Activated CD8-positive, alpha-beta memory T cell treated with anti-CD3 and anti-CD28 coated beads for 1 hour (primary cell): ENCODE data around the gene LCE6A.

ENCODE experiments used
- DNase-seq, 2 donors: peaks; one replicate each; pipeline ENCODE4 v3.0.0-alpha.2; 2020; ENCODE audit warnings: low read depth in 1 of 2; ENCODE audit errors: extremely low read depth in 1 of 2

Gene LCE6A

GRCh38 chr1:152871731-152872126 lies 29.1 kb downstream of the LCE6A start:
- no peak for DNase-seq

GRCh38 chr1:152873495-152873894 lies 30.8 kb downstream of the LCE6A start:
- no peak for DNase-seq

- no peak for DNase-seq
Observed at GRCh38 chr1:152876827-152877226, 34.2 kb downstream of the LCE6A start.

- no peak for DNase-seq
Observed at GRCh38 chr1:152878042-152878441, 35.4 kb downstream of the LCE6A start, which contains the start of gene SMCP. Gene SMCP (plus strand): TSS chr1:152878322. CDS start chr1:152884423, 6,101 bp downstream.

DNA sequence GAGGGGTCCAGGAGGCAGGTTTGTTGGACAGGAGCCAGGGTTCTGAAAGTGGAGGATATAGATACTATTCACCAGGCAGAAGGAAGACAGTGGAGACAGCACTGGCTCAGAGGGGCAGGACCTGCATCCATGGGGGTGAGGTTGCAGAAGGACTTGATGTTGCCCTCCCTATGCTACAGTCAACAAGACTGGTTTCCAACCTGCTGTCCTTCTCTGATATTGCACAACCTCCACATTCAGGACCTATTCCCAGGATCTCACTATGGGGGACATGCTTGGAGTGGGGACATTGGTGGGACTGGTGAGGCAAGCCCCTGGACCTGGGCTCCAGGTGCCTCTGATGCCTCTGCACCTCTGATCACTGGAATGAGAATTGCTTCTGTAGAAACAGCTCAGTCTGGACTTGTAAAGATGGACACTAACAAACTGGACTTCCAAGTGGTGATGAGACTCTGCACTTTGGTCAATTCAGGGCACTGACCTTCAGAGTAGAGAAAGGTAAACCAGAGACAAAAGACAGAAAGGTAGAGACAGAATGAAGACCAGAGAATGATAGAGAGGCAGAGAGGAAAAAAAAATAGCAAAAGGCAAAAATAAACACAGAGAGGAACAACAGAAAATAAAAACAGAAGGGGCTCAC lies 37.0 kb downstream of the LCE6A start:
- DNase-seq, result no peak

DNA sequence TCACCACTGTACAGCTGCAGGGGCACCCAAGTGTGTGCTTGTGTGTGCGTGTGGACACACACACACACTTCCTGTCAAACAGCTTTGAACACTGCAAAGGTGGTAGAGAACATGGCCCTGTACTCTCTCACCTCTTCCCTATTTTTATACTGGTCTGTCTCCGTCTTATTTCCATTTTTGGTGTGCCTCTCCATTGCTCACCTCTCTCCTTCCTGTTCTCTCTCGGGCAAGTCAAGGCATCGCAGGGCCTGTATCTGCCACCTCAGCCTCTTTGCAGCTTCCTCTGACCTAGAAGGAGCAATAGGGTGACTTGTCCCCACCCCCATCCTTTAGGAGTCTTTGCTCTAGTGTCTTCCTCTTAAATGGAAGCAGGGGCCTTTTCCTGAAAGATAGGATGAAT lies 37.7 kb downstream of the LCE6A start:
- DNase-seq, result no peak

DNA sequence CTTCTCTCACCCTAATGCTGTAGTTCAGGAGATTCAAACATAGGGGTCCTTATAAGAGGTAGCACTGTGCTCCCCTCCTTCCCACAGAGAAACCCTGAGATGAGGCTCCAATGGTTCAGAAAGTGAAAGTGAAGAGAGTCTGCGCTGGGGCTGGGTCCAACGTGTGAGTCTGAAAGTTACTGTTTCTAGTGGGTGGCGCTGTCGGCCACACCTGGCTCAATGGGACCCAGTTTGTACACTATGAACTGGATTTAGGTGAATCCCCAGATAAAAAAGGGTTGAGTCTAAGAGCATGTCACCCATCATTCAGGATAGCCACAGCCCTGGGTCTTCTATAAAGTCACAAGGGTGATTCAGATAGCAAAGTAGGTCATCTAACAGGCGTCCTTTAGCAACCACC lies 38.3 kb downstream of the LCE6A start:
- no peak for DNase-seq

GRCh38 chr1:152884085-152884484 lies 41.4 kb downstream of the LCE6A start:
- no peak for DNase-seq

- DNase-seq, result no peak
Observed at GRCh38 chr1:152884506-152884905, 41.9 kb downstream of the LCE6A start.

DNA sequence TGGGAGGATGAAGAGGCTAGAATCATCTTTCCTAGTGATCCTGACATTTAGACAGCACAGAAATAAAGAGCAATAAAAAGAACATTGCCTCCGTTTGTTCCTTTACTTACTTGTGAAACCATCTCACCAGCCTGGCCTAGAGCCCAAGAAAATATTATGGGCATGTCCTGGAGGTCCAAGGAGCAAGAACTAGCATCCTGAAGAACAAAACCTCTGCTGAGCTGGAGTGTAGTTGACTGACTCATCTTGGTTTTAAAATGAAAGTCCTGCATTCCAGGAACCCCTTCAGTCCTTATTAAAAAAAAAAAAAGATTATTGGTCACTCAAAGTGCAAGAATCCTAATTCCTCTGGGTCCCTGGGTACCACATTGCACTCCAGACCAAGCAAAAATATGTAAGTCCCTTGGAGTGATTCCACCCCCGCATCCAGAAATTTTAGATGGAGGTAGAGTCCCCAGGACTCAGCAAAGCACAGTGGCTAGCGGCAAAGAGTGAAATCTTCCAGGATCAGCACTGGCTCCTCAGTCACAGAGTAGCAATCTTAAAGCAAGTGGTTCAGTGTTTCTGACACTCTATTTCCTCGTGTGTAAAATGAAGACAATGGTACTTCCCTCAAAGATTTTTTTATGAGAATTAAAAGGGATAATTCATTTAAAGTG lies 42.4 kb downstream of the LCE6A start:
- no peak for DNase-seq

DNA sequence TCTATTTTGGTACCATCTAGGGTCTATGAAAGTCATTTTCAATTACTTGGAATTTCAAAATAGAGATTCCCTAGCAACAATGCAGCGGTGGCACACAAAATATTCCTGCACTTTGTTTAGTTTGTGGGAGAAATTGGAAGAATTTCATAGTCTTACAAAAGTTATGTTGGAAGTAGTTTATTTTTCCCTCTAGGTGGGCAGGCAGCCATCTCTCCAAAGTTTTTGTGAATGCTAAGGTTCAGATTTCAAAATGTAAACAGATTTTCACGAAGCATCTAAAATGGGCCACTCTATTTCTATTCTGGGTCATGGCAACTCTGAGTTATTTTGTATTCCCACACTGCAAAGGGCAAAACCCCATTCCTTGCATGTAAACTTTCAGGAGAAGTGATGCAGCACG lies 43.4 kb downstream of the LCE6A start:
- no peak for DNase-seq

- DNase-seq, result no peak
Observed at GRCh38 chr1:152886758-152887409, 44.2 kb downstream of the LCE6A start.

GRCh38 chr1:152888126-152888525 lies 45.5 kb downstream of the LCE6A start:
- no peak for DNase-seq
